Gastroesophageal sphincter (tissue), 4 donors: ENCODE measurements around the gene BCAS3. TPM values are rescaled to one million over a fixed set of nuclear protein-coding genes. Genes with fewer than 3 reads are reported as not detected.

ENCODE experiments used
- ATAC-seq: fragments of 150-250 bp; one replicate; pipeline ENCODE4 v1.9.1; 2016; ENCODE audit warnings: mild to moderate bottlenecking, moderate library complexity
- H3K27ac ChIP-seq, 4 donors: fragments of 200-600 bp; sonication (generic) in 3 of 4; 1 replicate in 3 of 4; 2 replicates in 1 of 4; pipeline ENCODE4 v1.5.1; 2016 to 2019
- H3K27me3 ChIP-seq: fragments of 200-600 bp; sonication (generic); one replicate; pipeline ENCODE4 v1.5.1; 2019
- H3K36me3 ChIP-seq, 2 donors: fragments of 200-600 bp; sonication (generic); one replicate each; pipeline ENCODE4 v1.5.1; 2019; ENCODE audit warnings: control low read depth in 1 of 2
- H3K4me1 ChIP-seq, 3 donors: fragments of 200-600 bp; sonication (generic); 1 replicate in 2 of 3; 2 replicates in 1 of 3; pipeline ENCODE4 v1.5.1; 2016 to 2019; ENCODE audit warnings: control low read depth in 2 of 3
- H3K4me3 ChIP-seq, 2 donors: fragments of 200-600 bp; sonication (generic); one replicate each; pipeline ENCODE4 v1.5.1; 2019; ENCODE audit warnings: mild to moderate bottlenecking in 1 of 2, moderate library complexity in 1 of 2
- H3K9me3 ChIP-seq, 3 donors: fragments of 200-600 bp; sonication (generic); one replicate each; pipeline ENCODE4 v1.5.1; 2017 to 2019; ENCODE audit warnings: control low read depth in 2 of 3
- CTCF ChIP-seq, 4 experiments: fragments of 200-600 bp in 2 of 4; fragments of 450-650 bp in 2 of 4; sonication (generic) in 1 of 4; IDR thresholded peaks; one replicate each; pipeline ENCODE4 v1.5.1; 2017 to 2019; ENCODE audit warnings: antibody characterized with exemption in 4 of 4, mild to moderate bottlenecking in 2 of 4, moderate library complexity in 2 of 4
- EP300 ChIP-seq: sonication (generic); formaldehyde crosslinking; IDR thresholded peaks from one replicate; pipeline ENCODE4 v1.6.1; 2017; ENCODE audit warnings: antibody characterized with exemption, mild to moderate bottlenecking
- POLR2A ChIP-seq, 2 donors: fragments of 450-650 bp; IDR thresholded peaks; one replicate each; pipeline ENCODE4 v1.6.1; 2017; ENCODE audit warnings: antibody characterized with exemption in 2 of 2, mild to moderate bottlenecking in 2 of 2, moderate library complexity in 1 of 2
- POLR2AphosphoS5 ChIP-seq: sonication (generic); formaldehyde crosslinking; IDR thresholded peaks from one replicate; pipeline ENCODE4 v1.6.1; 2017; ENCODE audit warnings: antibody characterized with exemption
- WGBS, 2 donors: methylation state at CpG; one replicate each; pipeline ENCODE4 v1.1.5; 2018; ENCODE audit warnings: low coverage in 1 of 2; 5-methylcytosine and 5-hydroxymethylcytosine counted together
- total RNA-seq, 4 donors: library from RNA; depleted of rRNA; stranded (reverse); fragments of >200 nt; gene quantifications; one replicate each; pipeline ENCODE4 v1.1.0, GENCODE V29; 2016

BCAS3 gene
- total RNA-seq, 4 donors from 2014 or later = 18.8 to 37.0 (median 34.5) TPM

GRCh38 chr17:61088556-61088955, 410.9 kb downstream of the BCAS3 start:
- H3K4me1 ChIP-seq = no peaks in the 10 kb centered on the region
- H3K4me3 ChIP-seq = no peak overlapping the region
- 90 to 100% methylated on average over 2 of the region's 2 CpGs for WGBS, 2 donors
- ATAC-seq = no peak
- H3K9me3 ChIP-seq = peaks cover 0 to 7% (median 0%) of the 10 kb centered on the region in 3 donors
- H3K27ac ChIP-seq = no peak overlapping the region
- no peak for TF ChIP-seq EP300
- TF ChIP-seq POLR2A (IDR thresholded peaks at IDR 0.05) = no peak
- TF ChIP-seq POLR2AphosphoS5 = no peak
- no peak for TF ChIP-seq CTCF (IDR thresholded peaks at IDR 0.05)
- H3K36me3 ChIP-seq = no peaks in the 10 kb centered on the region
- no peaks in the 10 kb centered on the region for H3K27me3 ChIP-seq

GRCh38 chr17:61091096-61091495, 413.4 kb downstream of the BCAS3 start:
- Histone ChIP-seq H3K4me3 (no peak overlapping the region), H3K9me3 (peaks cover 0 to 7% (median 0%) of the 10 kb centered on the region in 3 donors), H3K27me3 (no peaks in the 10 kb centered on the region), H3K4me1 (no peaks in the 10 kb centered on the region), H3K27ac (no peak overlapping the region), H3K36me3 (no peaks in the 10 kb centered on the region)
- no peak for TF ChIP-seq CTCF (IDR thresholded peaks at IDR 0.05)
- TF ChIP-seq POLR2A (IDR thresholded peaks at IDR 0.05) = no peak
- no peak for ATAC-seq
- WGBS, 2 donors = 20% methylated on average over 1 of the region's 1 CpG; no CpG with 5 or more reads in 1 of the 2 donors

GRCh38 chr17:61097781-61098180, 420.1 kb downstream of the BCAS3 start:
- H3K27me3 ChIP-seq = no peaks in the 10 kb centered on the region
- no peak overlapping the region for H3K4me3 ChIP-seq
- no peaks in the 10 kb centered on the region for H3K36me3 ChIP-seq
- TF ChIP-seq CTCF (IDR thresholded peaks at IDR 0.05) (no peak), POLR2A (IDR thresholded peaks at IDR 0.05) (no peak), POLR2AphosphoS5 (no peak), EP300 (no peak)
- H3K9me3 ChIP-seq = no peaks in the 10 kb centered on the region
- H3K27ac ChIP-seq = no peak overlapping the region
- WGBS, 2 donors = 43 to 75% methylated on average over 1 of the region's 1 CpG
- H3K4me1 ChIP-seq = peaks cover 0 to 3% (median 0%) of the 10 kb centered on the region in 3 donors
- no peak for ATAC-seq

GRCh38 chr17:61106354-61106753, 428.7 kb downstream of the BCAS3 start:
- Histone ChIP-seq H3K4me1 (peaks cover 0 to 24% (median 3%) of the 10 kb centered on the region in 3 donors), H3K9me3 (no peaks in the 10 kb centered on the region), H3K36me3 (no peaks in the 10 kb centered on the region), H3K27ac (no peak overlapping the region), H3K27me3 (no peaks in the 10 kb centered on the region), H3K4me3 (no peak overlapping the region)
- no peak for ATAC-seq
- TF ChIP-seq CTCF (IDR thresholded peaks at IDR 0.05) (no peak), EP300 (no peak), POLR2A (IDR thresholded peaks at IDR 0.05) (no peak), POLR2AphosphoS5 (no peak)
- 87 to 100% methylated on average over 4 of the region's 4 CpGs for WGBS, 2 donors

- TF ChIP-seq EP300 = no peak
- Histone ChIP-seq H3K27me3 (no peaks in the 10 kb centered on the region), H3K4me1 (no peaks in the 10 kb centered on the region), H3K27ac (no peak overlapping the region), H3K36me3 (no peaks in the 10 kb centered on the region), H3K4me3 (no peak overlapping the region), H3K9me3 (peaks cover 0 to 13% (median 0%) of the 10 kb centered on the region in 3 donors)
- 63 to 78% methylated on average over 1 of the region's 1 CpG for WGBS, 2 donors
- no peak for ATAC-seq
Measured at GRCh38 chr17:61116577-61116976, 438.9 kb downstream of the BCAS3 start.
